ENCODE results near the gene NUDT5.

- TF ChIP-seq EZH2phosphoT487 (IDR thresholded peaks at IDR 0.05; ENCODE audit: insufficient read depth, low read depth) (no peak), EZH2 (IDR thresholded peaks at IDR 0.05; ENCODE audit: insufficient read depth, poor library complexity, severe bottlenecking) (no peak)
These were observed 5.9 kb upstream of the NUDT5 start for GRCh38 chr10:12201543-12201942.

Measured in GM23248 (cell line).